IMR-90 (cell line): Measurements from ENCODE around the gene HOXD9. TPM values are rescaled to one million over a fixed set of nuclear protein-coding genes. Genes with fewer than 3 reads are reported as not detected.

ENCODE experiments used
- ATAC-seq: fragments of 200-7000 bp; cut with Tn5 transposase; 2 replicates; pipeline ENCODE4 v1.9.1; 2020; ENCODE audit warnings: low read depth, mild to moderate bottlenecking, moderate library complexity
- BruUV-seq: library from RNA; stranded (reverse); fragments of 400-500 nt; replicated peaks from 2 replicates; lab custom pipeline; 2021; lab: Mats Ljungman, UMichigan
- CTCF ChIA-PET: fragments of 300-600 bp; formaldehyde crosslinking; extraction: SDS; loops from one replicate; lab custom pipeline; 2021; ENCODE audit warnings: antibody characterized with exemption; lab: Yijun Ruan, JAX
- POLR2A ChIA-PET: fragments of 300-600 bp; sonication (Branson Sonifier 250); formaldehyde crosslinking; loops from one replicate; lab custom pipeline; 2022; ENCODE audit warnings: antibody characterized with exemption; ENCODE audit not compliant: unreplicated experiment; lab: Charles Lee
- DNase-seq: peaks from one replicate; pipeline ENCODE4 v3.0.0; 2013
- H2AFZ ChIP-seq: replicated peaks from 2 replicates; pipeline ENCODE3; 2013; ENCODE audit warnings: low read length, mild to moderate bottlenecking; ENCODE audit not compliant: poor library complexity
- H2AK5ac ChIP-seq: 2 replicates; pipeline ENCODE4 v1.6.1; 2013; ENCODE audit warnings: low read depth, low read length, inconsistent platforms
- H2AK9ac ChIP-seq: replicated peaks from 2 replicates; pipeline ENCODE3; 2013; ENCODE audit warnings: mild to moderate bottlenecking, low read depth, low read length, moderate library complexity; ENCODE audit not compliant: poor library complexity
- H2BK120ac ChIP-seq: 2 replicates; pipeline ENCODE4 v1.6.1; 2013; ENCODE audit warnings: low read depth, low read length, inconsistent platforms
- H2BK15ac ChIP-seq: 3 replicates; pipeline ENCODE4 v1.6.1; 2013; ENCODE audit warnings: low read depth, low read length, inconsistent platforms
- H2BK20ac ChIP-seq: 2 replicates; pipeline ENCODE4 v1.6.1; 2013; ENCODE audit warnings: low read depth, mild to moderate bottlenecking, inconsistent platforms, low read length, moderate library complexity
- H2BK5ac ChIP-seq: 2 replicates; pipeline ENCODE4 v1.6.1; 2013; ENCODE audit warnings: mild to moderate bottlenecking, low read depth, low read length, inconsistent platforms; ENCODE audit not compliant: poor library complexity, severe bottlenecking
- H3K14ac ChIP-seq: replicated peaks from 2 replicates; pipeline ENCODE4 v1.6.1; 2013; ENCODE audit warnings: low read depth, low read length, inconsistent platforms
- H3K18ac ChIP-seq: 2 replicates; pipeline ENCODE4 v1.6.1; 2013; ENCODE audit warnings: low read depth, low read length, control low read depth
- H3K23ac ChIP-seq: 2 replicates; pipeline ENCODE4 v1.6.1; 2013; ENCODE audit warnings: low read depth, low read length, inconsistent platforms
- H3K27ac ChIP-seq: 2 replicates; pipeline ENCODE4 v1.5.1; 2013; ENCODE audit warnings: mild to moderate bottlenecking, control low read depth, low read length; ENCODE audit not compliant: insufficient read depth
- H3K27me3 ChIP-seq: 2 replicates; pipeline ENCODE4 v1.6.1; 2013; ENCODE audit warnings: low read length; ENCODE audit not compliant: control insufficient read depth, insufficient read depth
- H3K36me3 ChIP-seq: 2 replicates; pipeline ENCODE4 v1.6.1; 2013; ENCODE audit warnings: low read length, mixed read lengths; ENCODE audit not compliant: control insufficient read depth, insufficient read depth
- H3K4ac ChIP-seq: 2 replicates; pipeline ENCODE4 v1.6.1; 2013; ENCODE audit warnings: low read depth, low read length, inconsistent platforms
- H3K4me1 ChIP-seq: 2 replicates; pipeline ENCODE4 v1.6.1; 2013; ENCODE audit warnings: low read length, mixed read lengths; ENCODE audit not compliant: control insufficient read depth, insufficient read depth
- H3K4me2 ChIP-seq: 2 replicates; pipeline ENCODE4 v1.6.1; 2013; ENCODE audit warnings: low read depth, mild to moderate bottlenecking, control low read depth, low read length, moderate library complexity
- H3K4me3 ChIP-seq: 2 replicates; pipeline ENCODE4 v1.5.1; 2013; ENCODE audit warnings: low read depth, mild to moderate bottlenecking, control low read depth, low read length, moderate library complexity; ENCODE audit not compliant: insufficient read depth
- H3K56ac ChIP-seq: 2 replicates; pipeline ENCODE4 v1.6.1; 2013; ENCODE audit warnings: low read length, inconsistent platforms; ENCODE audit not compliant: insufficient read depth; ENCODE audit errors: extremely low read depth
- H3K79me1 ChIP-seq, 2 experiments: 2 replicates each; pipeline ENCODE4 v1.6.1; 2013; ENCODE audit warnings: low read length in 2 of 2, inconsistent platforms in 1 of 2, low read depth in 1 of 2
- H3K9ac ChIP-seq: 2 replicates; pipeline ENCODE4 v1.6.1; 2013; ENCODE audit warnings: low read depth, low read length, control low read depth
- H3K9me1 ChIP-seq: 2 replicates; pipeline ENCODE4 v1.6.1; 2013; ENCODE audit warnings: low read length, inconsistent platforms; ENCODE audit not compliant: insufficient read depth
- H3K9me3 ChIP-seq: 2 replicates; pipeline ENCODE4 v1.6.1; 2013; ENCODE audit warnings: low read length; ENCODE audit not compliant: control insufficient read depth, insufficient read depth
- H4K20me1 ChIP-seq: 2 replicates; pipeline ENCODE4 v1.6.1; 2013; ENCODE audit warnings: low read length, inconsistent platforms; ENCODE audit not compliant: insufficient read depth
- H4K5ac ChIP-seq: 2 replicates; pipeline ENCODE4 v1.6.1; 2013; ENCODE audit warnings: mild to moderate bottlenecking, low read depth, low read length, control low read depth
- H4K8ac ChIP-seq, 2 experiments: 2 replicates each; pipeline ENCODE4 v1.6.1; 2013; ENCODE audit warnings: low read depth in 2 of 2, low read length in 2 of 2, control low read depth in 1 of 2, inconsistent platforms in 1 of 2
- H4K91ac ChIP-seq: 2 replicates; pipeline ENCODE4 v1.6.1; 2013; ENCODE audit warnings: low read depth, low read length, inconsistent platforms; ENCODE audit not compliant: insufficient read depth
- CEBPB ChIP-seq: IDR thresholded peaks from 2 replicates; pipeline ENCODE4 v1.6.1; 2012; ENCODE audit warnings: low read depth, low read length, improper control_type of control experiment
- CHD1 ChIP-seq: IDR thresholded peaks from 2 replicates; pipeline ENCODE4 v1.6.1; 2012; ENCODE audit warnings: low read depth, low read length, improper control_type of control experiment
- FOS ChIP-seq: fragments of 150-350 bp; IDR thresholded peaks from 2 replicates; pipeline ENCODE4 v1.6.1; 2016; ENCODE audit warnings: low read depth, low read length
- MAFK ChIP-seq: IDR thresholded peaks from 2 replicates; pipeline ENCODE4 v1.6.1; 2012; ENCODE audit warnings: low read depth, low read length, improper control_type of control experiment
- MAZ ChIP-seq: IDR thresholded peaks from 2 replicates; pipeline ENCODE4 v1.6.1; 2012; ENCODE audit warnings: low read depth, mild to moderate bottlenecking, low read length, improper control_type of control experiment, moderate library complexity, borderline replicate concordance
- MXI1 ChIP-seq: IDR thresholded peaks from 2 replicates; pipeline ENCODE4 v1.6.1; 2012; ENCODE audit warnings: low read depth, mild to moderate bottlenecking, low read length, moderate library complexity, borderline replicate concordance
- NFE2L2 ChIP-seq: fragments of 150-350 bp; IDR thresholded peaks from 2 replicates; pipeline ENCODE4 v1.6.1; 2016; ENCODE audit warnings: low read depth, mild to moderate bottlenecking, low read length
- RAD21 ChIP-seq: IDR thresholded peaks from 2 replicates; pipeline ENCODE4 v1.6.1; 2012; ENCODE audit warnings: low read length, improper control_type of control experiment
- RCOR1 ChIP-seq: IDR thresholded peaks from 2 replicates; pipeline ENCODE4 v1.6.1; 2012; ENCODE audit warnings: mild to moderate bottlenecking, low read length, improper control_type of control experiment; ENCODE audit not compliant: insufficient replicate concordance
- RFX5 ChIP-seq: IDR thresholded peaks from 2 replicates; pipeline ENCODE4 v1.8.0; 2012; ENCODE audit warnings: low read depth, mild to moderate bottlenecking, low read length, moderate library complexity
- SMC3 ChIP-seq: fragments of 150-350 bp; IDR thresholded peaks from 2 replicates; pipeline ENCODE4 v1.6.1; 2016; ENCODE audit warnings: low read depth, mild to moderate bottlenecking, antibody characterized with exemption, low read length, moderate library complexity
- WGBS, 2 experiments: methylation state at CpG; one replicate each; pipeline versions ENCODE4 v1.1.5 to v1.1.7; 2013; ENCODE audit warnings: missing lambda C conversion rate in 2 of 2; ENCODE audit not compliant: insufficient read length in 1 of 2; ENCODE audit errors: extremely low coverage in 2 of 2; 5-methylcytosine and 5-hydroxymethylcytosine counted together
- dilution Hi-C: fragments of 300-500 bp; cut with HindIII; formaldehyde crosslinking; loops from one replicate; pipeline ENCODE4 v1.14.3; 2018; ENCODE audit warnings: low sequenced_read_pairs; ENCODE audit not compliant: unreplicated experiment
- in situ Hi-C: fragments of 300-500 bp; cut with MboI; formaldehyde crosslinking; loops from 3 replicates; pipeline ENCODE4 v1.14.3; 2019; ENCODE audit warnings: low sequenced_read_pairs, inconsistent platforms, mixed read lengths
- intact Hi-C: fragments of 100-400 bp; cut with micrococcal nuclease; formaldehyde crosslinking; loops from 2 replicates; pipeline ENCODE4 v1.10.0; 2022
- polyA plus RNA-seq, 3 experiments: library from polyadenylated mRNA; depleted of rRNA; stranded (reverse); fragments of >200 nt; gene quantifications; 2 replicates each; pipeline ENCODE4 v1.2.3, GENCODE V29; 2012; ENCODE audit warnings: low replicate concordance in 1 of 3
- total RNA-seq: library from RNA; depleted of rRNA; stranded (reverse); fragments of >200 nt; gene quantifications from 2 replicates; pipeline ENCODE4 v1.2.3, GENCODE V29; 2012
- TF ChIP-seq, protein P1 (sequence below): conservative IDR thresholded peaks from 2 replicates; pipeline ENCODE4 v1.5.1; 2012; ENCODE audit warnings: mild to moderate bottlenecking, low read depth, low read length, improper control_type of control experiment
- TF ChIP-seq, protein P2 (sequence below): fragments of 150-350 bp; IDR thresholded peaks from 2 replicates; pipeline ENCODE4 v1.6.1; 2016; ENCODE audit warnings: low read depth, mild to moderate bottlenecking, low read length, moderate library complexity, borderline replicate concordance

The HOXD9 gene
- total and polyA plus RNA-seq, 2 of the 4 experiments (the other 2 are of a cell fraction) = not detected

DNA sequence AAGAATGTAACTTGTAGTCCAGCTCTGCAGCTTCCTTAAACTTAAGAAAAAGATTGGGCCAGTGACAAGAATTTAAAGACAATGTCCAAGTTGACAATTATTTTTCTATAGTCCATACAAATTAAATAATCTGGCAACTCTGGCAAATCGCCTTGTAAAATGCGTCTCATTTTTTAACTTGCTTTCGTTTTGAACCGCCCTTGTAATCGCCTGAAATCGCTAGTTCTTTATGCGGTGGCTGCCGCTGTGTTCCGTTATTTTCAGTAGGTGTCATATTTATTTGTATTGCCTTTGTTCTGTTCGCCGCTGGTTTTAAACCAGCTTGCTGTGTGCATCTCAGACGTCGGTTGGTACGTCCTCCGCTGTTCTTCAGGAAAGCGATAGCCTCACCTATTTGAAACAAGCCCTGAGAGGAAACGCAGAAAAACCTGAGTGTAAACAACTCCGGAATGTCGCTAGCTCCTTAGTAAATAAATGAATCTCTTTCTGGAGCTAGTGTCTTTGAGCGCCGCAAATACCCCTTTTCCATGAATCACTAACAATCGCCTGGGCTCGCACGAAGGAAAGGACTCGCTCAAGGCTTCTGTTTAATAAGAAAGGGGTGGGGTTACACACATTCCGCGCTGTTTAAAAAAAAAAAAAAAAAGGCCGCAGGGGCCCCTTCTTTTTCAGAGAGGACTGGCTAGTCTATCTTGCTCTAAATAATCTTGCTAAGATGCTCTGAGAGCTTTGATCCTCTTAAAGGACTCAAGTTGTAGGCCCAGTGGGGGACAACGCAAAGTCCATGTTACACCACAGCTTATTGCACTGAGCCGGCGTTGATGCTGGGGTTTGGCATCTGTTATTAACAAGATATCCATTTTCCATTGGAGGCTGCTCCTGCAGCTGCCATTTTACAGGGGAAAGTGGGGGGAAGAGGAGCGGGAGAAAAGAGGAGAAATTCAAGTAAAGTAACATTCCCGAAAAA, 10.0 kb downstream of the HOXD9 start:
- in situ Hi-C loops (no loop called here), intact Hi-C loops (no loop called here), dilution Hi-C loops (no loop called here)
- no peaks in the 10 kb centered on the region for H3K4me1 ChIP-seq
- H3K27me3 ChIP-seq = peaks cover 93% of the 10 kb centered on the region
- H3K4ac ChIP-seq = no peak overlapping the region
- H3K27ac ChIP-seq = no peak overlapping the region
- no peak overlapping the region for H2AK9ac ChIP-seq
- no peak overlapping the region for H2BK15ac ChIP-seq
- no peaks in the 10 kb centered on the region for H3K79me1 ChIP-seq
- no peak overlapping the region for H2BK5ac ChIP-seq
- no peak overlapping the region for H2BK120ac ChIP-seq
- H4K5ac ChIP-seq = no peak overlapping the region
- peak overlapping the region; percentile 82 for H3K4me2 ChIP-seq
- ATAC-seq (no peak), DNase-seq (peak; percentile 10)
- H2BK20ac ChIP-seq = no peak overlapping the region
- H3K56ac ChIP-seq = no peak overlapping the region
- 5% methylated on average over 9 of the region's 33 CpGs; no CpG with 5 or more reads in 1 of the 2 experiments for WGBS, 2 experiments
- no peaks in the 10 kb centered on the region for H3K36me3 ChIP-seq
- no peak overlapping the region for H4K91ac ChIP-seq
- POLR2A ChIA-PET = no interaction called here
- H3K9me3 ChIP-seq = peaks cover 1% of the 10 kb centered on the region
- CTCF ChIA-PET = interaction anchor here (0.7 to 3.1 kb wide), 8 partner anchors 8 to 521 kb away, joined by 3 to 23 read pairs (median 4); no protein-coding TSS in a partner anchor
- no peak overlapping the region for H3K9ac ChIP-seq
- H3K14ac ChIP-seq = no peak overlapping the region
- H2AFZ ChIP-seq = no peak overlapping the region
- H3K18ac ChIP-seq = no peak overlapping the region
- no peak overlapping the region for H3K23ac ChIP-seq
- no peak overlapping the region for H4K8ac ChIP-seq
- H4K20me1 ChIP-seq = no peaks in the 10 kb centered on the region
- H2AK5ac ChIP-seq = no peak overlapping the region
- H3K4me3 ChIP-seq = peak overlapping the region; percentile 39; the same call in 1 of the 2 replicates
- no TSS peak for BruUV-seq
- no peaks in the 10 kb centered on the region for H3K9me1 ChIP-seq
- TF ChIP-seq, protein P1, sequence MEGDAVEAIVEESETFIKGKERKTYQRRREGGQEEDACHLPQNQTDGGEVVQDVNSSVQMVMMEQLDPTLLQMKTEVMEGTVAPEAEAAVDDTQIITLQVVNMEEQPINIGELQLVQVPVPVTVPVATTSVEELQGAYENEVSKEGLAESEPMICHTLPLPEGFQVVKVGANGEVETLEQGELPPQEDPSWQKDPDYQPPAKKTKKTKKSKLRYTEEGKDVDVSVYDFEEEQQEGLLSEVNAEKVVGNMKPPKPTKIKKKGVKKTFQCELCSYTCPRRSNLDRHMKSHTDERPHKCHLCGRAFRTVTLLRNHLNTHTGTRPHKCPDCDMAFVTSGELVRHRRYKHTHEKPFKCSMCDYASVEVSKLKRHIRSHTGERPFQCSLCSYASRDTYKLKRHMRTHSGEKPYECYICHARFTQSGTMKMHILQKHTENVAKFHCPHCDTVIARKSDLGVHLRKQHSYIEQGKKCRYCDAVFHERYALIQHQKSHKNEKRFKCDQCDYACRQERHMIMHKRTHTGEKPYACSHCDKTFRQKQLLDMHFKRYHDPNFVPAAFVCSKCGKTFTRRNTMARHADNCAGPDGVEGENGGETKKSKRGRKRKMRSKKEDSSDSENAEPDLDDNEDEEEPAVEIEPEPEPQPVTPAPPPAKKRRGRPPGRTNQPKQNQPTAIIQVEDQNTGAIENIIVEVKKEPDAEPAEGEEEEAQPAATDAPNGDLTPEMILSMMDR = no peak
- TF ChIP-seq RAD21 = no peak
- TF ChIP-seq NFE2L2 = no peak
- no peak for TF ChIP-seq RCOR1
- TF ChIP-seq FOS = no peak
- TF ChIP-seq RFX5 = no peak
- no peak for TF ChIP-seq CHD1
- no peak for TF ChIP-seq CEBPB
- no peak for TF ChIP-seq SMC3
- no peak for TF ChIP-seq MAFK
- no peak for TF ChIP-seq MXI1
- TF ChIP-seq MAZ = no peak
- TF ChIP-seq, protein P2, sequence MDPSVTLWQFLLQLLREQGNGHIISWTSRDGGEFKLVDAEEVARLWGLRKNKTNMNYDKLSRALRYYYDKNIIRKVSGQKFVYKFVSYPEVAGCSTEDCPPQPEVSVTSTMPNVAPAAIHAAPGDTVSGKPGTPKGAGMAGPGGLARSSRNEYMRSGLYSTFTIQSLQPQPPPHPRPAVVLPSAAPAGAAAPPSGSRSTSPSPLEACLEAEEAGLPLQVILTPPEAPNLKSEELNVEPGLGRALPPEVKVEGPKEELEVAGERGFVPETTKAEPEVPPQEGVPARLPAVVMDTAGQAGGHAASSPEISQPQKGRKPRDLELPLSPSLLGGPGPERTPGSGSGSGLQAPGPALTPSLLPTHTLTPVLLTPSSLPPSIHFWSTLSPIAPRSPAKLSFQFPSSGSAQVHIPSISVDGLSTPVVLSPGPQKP = no peak
